Smooth muscle cell of the brain vasculature (primary cell): Measurements from ENCODE around the gene LDAH.

Source experiments
- DNase-seq: peaks from one replicate; pipeline ENCODE4 v3.0.0-alpha.2; 2012; ENCODE audit warnings: low read depth, low spot score

Gene LDAH

GRCh38 chr2:20652673-20653575 lies 170.0 kb downstream of the LDAH start:
- DNase-seq: no peak

- DNase-seq: no peak
These were observed 170.8 kb downstream of the LDAH start for GRCh38 chr2:20652141-20652540.

DNA sequence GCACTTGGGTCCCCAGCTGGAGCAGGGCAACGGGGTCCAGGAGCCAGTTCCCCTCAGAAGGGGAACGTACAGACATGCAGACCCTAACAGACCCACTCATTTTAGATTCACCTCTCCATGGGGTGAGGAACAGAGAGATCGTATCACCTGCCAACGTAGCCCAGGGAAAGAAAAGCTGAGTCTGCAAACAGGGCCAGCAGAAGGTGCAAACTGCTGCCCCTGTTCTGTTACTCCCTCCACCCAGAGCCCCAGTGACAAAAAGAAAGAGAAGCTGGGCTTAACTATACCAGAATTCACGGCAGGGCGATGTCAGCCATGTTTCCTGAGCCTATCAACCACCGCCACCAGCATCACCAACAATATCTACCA lies 171.2 kb downstream of the LDAH start:
- no peak for DNase-seq

GRCh38 chr2:20650877-20651730 lies 171.8 kb downstream of the LDAH start, which contains the start of gene HS1BP3:
TSS of gene HS1BP3 (minus strand) at chr2:20651098. CDS start at chr2:20651063, 35 bp downstream.
- DNase-seq: no peak

DNA sequence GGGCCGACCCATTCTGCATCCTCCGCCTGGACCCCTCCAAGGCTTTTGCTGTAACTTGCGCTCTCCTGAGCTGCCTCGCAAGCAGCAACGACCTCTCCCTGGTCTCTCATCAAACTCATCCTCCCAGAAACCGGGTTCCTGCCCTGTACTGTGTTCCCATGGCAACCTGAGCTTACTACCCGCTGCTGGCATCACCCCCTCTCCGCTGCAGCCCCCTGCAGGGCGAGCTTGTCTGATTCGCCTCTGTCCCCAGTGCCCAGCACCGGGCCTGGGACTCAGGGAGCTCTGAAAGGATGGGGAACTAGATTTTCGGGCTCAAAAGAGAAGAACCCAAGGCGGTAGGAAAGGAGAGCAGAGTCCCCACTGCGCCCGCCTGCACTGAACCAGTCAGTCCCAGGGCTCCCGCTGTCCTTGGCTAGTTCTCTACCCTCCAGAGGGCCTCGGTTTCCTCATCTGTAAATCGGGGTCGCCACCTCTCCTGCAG lies 172.5 kb downstream of the LDAH start:
- DNase-seq: no peak

DNA sequence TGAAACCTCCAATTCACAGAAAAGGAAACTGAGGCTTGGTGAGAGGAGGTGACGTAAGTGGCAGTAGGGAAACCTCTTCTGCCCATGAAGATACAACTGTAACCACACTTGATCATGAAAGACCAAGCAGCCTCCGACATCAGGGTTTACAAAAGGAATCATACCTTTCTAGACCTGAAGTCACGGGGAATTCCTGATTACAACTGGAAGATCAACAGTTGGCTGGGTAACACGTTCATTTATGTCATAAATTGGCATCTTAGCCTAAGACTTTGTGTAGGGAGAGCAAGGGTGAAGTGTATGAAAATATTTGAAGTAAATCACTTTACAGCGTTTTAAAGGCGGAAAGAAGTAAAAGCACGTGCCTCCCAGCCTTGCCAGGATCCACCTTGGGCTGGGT lies 172.9 kb downstream of the LDAH start:
- DNase-seq: no peak

GRCh38 chr2:20649576-20649975 lies 173.3 kb downstream of the LDAH start:
- DNase-seq: no peak

DNA sequence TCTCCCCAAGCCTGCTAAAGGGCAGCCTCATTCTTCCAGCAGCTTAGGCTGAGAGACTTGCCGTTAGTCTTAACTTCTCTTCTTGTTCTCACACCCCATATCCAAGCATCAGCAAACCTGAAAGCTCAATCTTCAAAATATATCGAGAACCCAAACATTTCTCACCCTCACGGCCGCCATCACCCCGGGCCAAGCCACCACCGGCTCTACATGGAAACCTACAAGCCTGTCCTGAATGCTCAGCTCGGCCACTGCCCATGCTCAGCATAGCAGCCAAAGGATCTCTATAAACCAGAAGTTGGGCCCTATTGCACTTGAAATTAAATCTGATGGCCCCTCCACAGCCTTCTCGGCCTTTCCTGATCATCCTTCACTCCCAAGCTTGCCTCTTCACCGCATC lies 174.1 kb downstream of the LDAH start:
- no peak for DNase-seq

- no peak for DNase-seq
These were observed 174.7 kb downstream of the LDAH start for GRCh38 chr2:20648206-20648605.

GRCh38 chr2:20647738-20648137 lies 175.2 kb downstream of the LDAH start:
- no peak for DNase-seq

- DNase-seq: no peak
These were observed 175.7 kb downstream of the LDAH start for GRCh38 chr2:20647211-20647610.

- no peak for DNase-seq
These were observed 176.5 kb downstream of the LDAH start for GRCh38 chr2:20646446-20646845.

DNA sequence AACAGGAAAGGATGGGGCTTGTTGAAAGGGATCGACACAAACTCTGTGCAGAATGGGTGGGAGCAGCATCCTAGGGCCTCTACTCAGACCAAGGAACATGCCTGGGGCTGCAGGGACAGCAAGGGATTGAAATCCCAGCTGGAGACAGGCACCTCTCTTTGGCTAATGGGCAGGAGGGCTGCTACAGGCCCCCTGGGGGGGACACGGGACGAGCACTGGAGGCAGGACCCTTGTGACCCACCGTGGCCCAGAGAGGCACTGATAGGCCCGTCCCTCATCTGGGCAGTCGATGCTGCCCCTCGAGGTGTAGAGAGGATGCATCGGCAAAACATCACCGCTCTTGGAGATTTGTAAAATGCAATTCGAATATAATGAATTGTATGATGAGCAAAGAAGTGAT lies 177.1 kb downstream of the LDAH start:
- no peak for DNase-seq

DNA sequence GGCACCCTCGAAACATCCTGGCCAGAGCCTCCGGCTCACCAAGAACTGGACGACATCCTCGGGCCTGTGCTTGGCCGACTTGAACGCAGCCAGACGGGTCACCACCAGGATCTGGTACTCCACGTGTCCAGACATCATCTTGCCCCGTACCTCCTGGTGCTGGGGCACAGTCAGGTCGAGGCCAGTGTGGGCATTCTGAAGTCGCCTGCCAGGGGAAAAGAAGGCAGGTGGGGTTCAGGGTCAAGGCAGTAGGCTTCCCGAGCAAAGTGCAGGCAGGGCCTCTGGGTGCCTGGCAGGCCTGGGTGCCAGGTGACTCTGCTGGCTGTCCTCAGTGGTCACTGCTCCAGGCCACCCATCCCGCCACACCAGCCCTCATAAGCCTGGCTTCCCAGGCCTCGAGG lies 177.6 kb downstream of the LDAH start:
- DNase-seq: no peak

DNA sequence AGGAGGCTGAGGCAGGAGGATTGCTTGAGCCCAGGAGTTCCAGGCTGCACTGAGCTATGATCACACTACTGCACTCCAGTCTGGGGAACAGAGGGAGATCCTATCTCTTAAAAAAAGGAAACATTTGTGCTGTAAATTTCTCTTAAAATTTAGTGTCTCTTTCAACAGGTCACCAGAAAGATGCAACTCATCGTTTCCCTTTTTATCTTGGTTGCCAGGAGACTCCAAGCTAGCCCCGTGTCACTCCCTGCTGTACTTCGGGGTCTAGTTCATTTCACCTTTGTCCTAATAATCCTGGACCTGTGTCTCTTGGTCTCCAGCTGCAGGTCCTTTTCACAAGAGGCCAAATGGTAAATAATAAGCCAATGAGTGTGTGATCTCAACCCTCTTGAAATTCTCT lies 179.1 kb downstream of the LDAH start:
- DNase-seq: no peak

- DNase-seq: no peak
These were observed 179.8 kb downstream of the LDAH start for GRCh38 chr2:20643060-20643459.

DNA sequence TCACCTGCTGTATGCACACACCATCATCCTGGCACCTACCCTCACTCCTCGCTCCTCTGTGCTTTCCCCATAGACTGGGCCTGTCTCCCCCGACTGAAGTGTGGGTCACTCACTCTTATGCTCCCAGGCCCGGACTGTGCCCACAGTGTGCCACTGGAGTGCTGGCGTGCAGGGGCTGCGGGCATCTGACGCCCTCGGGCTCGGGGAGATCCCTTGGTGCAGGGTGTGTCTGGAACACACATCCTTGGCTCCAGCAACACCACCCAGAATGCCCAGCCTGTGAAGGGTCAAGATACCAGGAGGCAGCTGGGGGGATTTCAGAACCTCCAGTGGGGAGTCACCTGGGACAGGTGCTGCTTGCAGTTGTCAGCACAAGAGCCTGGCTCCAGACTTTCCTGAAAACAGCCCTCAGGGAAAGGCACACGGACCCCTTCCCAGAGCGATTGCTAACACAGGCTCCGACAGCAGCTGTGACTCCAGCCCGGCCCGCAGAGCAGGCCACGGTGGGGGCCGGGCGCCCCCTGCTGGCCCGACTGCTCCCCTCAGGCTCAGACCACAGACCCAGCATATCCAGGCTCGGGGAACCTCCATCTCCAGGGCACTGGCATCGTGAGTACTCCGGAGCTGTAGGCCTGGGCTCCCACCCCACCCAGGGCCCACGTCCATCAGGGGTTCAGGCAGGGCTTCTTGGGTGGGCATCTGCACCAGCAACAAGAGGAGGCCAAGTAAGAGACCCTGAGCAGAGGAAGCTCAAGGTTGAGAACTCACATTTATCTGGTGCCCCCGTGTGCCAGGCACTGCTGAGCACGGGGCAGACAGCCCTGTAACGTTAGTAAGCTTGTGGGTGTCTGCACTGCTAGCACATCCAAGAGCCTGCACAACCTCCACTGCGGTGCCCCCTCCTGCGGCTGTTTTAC lies 180.6 kb downstream of the LDAH start:
- no peak for DNase-seq

- DNase-seq: no peak
These were observed 181.5 kb downstream of the LDAH start for GRCh38 chr2:20641123-20641985.

DNA sequence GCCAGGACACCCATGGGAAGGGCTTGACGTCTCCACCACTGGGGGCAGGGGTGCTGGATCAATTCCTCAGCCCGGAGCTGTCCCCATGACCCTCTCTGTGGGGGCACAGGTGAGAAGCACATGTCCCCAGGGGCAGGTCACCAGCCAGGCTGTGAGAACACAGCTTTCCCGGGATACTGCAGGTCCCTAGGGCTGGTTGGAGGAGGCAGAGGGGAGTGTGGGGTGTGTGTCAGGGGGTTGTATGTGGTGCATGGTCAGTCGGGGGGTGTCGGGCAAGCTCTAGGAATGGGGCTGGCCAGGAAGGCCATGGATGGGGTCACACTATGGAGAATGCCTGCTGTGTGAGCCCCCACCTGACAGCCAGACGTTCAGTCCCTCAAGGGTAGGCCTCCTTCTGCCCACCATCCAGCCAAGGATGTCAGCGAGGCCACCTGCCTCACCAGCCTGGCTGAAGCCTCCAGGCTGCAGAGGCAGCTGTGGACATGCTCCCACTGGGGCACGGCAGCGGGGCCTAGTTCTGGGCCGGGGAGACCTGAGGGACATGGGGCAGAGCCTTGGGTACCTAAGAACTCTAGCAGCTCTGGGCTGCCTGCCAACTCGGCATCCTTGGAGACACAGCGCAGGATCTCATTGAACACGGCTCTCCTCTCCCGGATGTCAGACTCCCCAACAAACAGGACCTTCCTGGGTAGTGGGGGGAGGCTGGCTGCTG lies 182.3 kb downstream of the LDAH start:
- DNase-seq: no peak
